Skeletal muscle tissue (tissue), 4 donors: ENCODE data around the gene RAMP2. TPM values are rescaled to one million over a fixed set of nuclear protein-coding genes. Genes with fewer than 3 reads are reported as not detected.
"Not testable (repeated sequence)": the region's sequence is repeated elsewhere in the genome, so short reads cannot be mapped to it uniquely, and the experiment has no call there.

ENCODE experiments used
- H3K27ac ChIP-seq: one replicate; pipeline ENCODE4 v1.7.0; 2013; ENCODE audit warnings: mild to moderate bottlenecking, low read depth, low read length, inconsistent platforms
- H3K27me3 ChIP-seq, 3 donors: one replicate each; pipeline ENCODE4 v1.7.0; 2013; ENCODE audit warnings: low read length in 3 of 3; ENCODE audit not compliant: control insufficient read depth in 3 of 3, insufficient read depth in 3 of 3
- H3K36me3 ChIP-seq, 3 donors: one replicate each; pipeline ENCODE4 v1.7.0; 2013; ENCODE audit warnings: low read length in 3 of 3; ENCODE audit not compliant: control insufficient read depth in 3 of 3, insufficient read depth in 3 of 3
- H3K4me1 ChIP-seq, 3 donors: one replicate each; pipeline ENCODE4 v1.7.0; 2013; ENCODE audit warnings: low read length in 3 of 3, mild to moderate bottlenecking in 3 of 3; ENCODE audit not compliant: control insufficient read depth in 3 of 3, insufficient read depth in 3 of 3
- H3K4me3 ChIP-seq, 3 donors: one replicate each; pipeline ENCODE4 v1.7.0; 2013; ENCODE audit warnings: low read length in 3 of 3
- H3K9ac ChIP-seq, 3 donors: one replicate each; pipeline ENCODE4 v1.7.0; 2013; ENCODE audit warnings: low read length in 3 of 3, mild to moderate bottlenecking in 3 of 3, moderate library complexity in 2 of 3, low read depth in 1 of 3
- H3K9me3 ChIP-seq, 3 donors: one replicate each; pipeline ENCODE4 v1.7.0; 2013; ENCODE audit warnings: low read length in 3 of 3; ENCODE audit not compliant: control insufficient read depth in 3 of 3
- total RNA-seq: library from RNA; depleted of rRNA; stranded (reverse); fragments of >200 nt; gene quantifications from one replicate; pipeline ENCODE4 v1.2.3, GENCODE V29; 2014
- donor health status: Osteomylitis.

The RAMP2 gene
- total RNA-seq, result 16.2 TPM

- Histone ChIP-seq H3K27ac (peak within 1 kb of the TSS; percentile 52), H3K27me3 (peaks cover 9 to 29% (median 28%) of the 10 kb centered on the region in 3 donors), H3K36me3 (no peaks in the 10 kb centered on the region), H3K9ac (peak within 1 kb of the TSS; percentile 50 to 74 (median 66)), H3K4me1 (peaks cover 6 to 12% (median 7%) of the 10 kb centered on the region in 3 donors), H3K9me3 (no peaks in the 10 kb centered on the region), H3K4me3 (peak within 1 kb of the TSS; percentile 46 to 63 (median 61))
These were observed at the start of gene RAMP2 for GRCh38 chr17:42760652-42761581. Gene RAMP2, plus strand, starts transcription at chr17:42761227. Its CDS starts 35 bp downstream, at chr17:42761262.

- H3K9me3 ChIP-seq, result no peaks in the 10 kb centered on the region
- H3K27ac ChIP-seq, result no peak overlapping the region
- H3K27me3 ChIP-seq, result no peaks in the 10 kb centered on the region
- H3K4me1 ChIP-seq, result no peaks in the 10 kb centered on the region
- no peak overlapping the region for H3K4me3 ChIP-seq
- no peak overlapping the region for H3K9ac ChIP-seq
- H3K36me3 ChIP-seq, result peaks cover 50 to 82% (median 65%) of the 10 kb centered on the region in 3 donors
These were observed 39.9 kb upstream of the RAMP2 start for GRCh38 chr17:42720996-42721583.

GRCh38 chr17:42723636-42724035, 37.4 kb upstream of the RAMP2 start:
- H3K4me1 ChIP-seq, result no peaks in the 10 kb centered on the region
- no peak overlapping the region for H3K4me3 ChIP-seq
- peaks cover 41 to 67% (median 50%) of the 10 kb centered on the region in 3 donors for H3K36me3 ChIP-seq
- no peak overlapping the region for H3K9ac ChIP-seq
- H3K27ac ChIP-seq, result no peak overlapping the region
- no peaks in the 10 kb centered on the region for H3K27me3 ChIP-seq
- H3K9me3 ChIP-seq, result no peaks in the 10 kb centered on the region

DNA sequence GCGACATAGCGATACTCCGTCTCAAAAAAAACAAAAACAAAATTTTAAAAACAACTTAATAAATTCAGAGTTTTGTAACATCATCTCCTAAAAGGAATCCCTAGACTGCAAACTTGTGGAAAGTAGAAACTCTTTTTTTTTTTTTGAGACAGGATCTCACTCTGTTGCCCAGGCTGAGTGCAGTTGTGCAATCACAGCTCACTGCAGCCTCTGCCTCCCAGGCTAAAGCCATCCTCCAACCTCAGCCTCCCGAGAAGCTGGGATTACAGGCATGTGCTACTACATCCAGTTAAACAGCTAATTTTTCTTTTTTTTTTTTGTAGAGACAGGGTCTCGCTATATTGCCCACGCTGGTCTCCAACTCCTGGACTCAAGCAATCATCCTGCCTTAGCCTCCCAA, 35.9 kb upstream of the RAMP2 start:
- peaks cover 38 to 62% (median 41%) of the 10 kb centered on the region in 3 donors for H3K36me3 ChIP-seq
- H3K9ac ChIP-seq, result no peak overlapping the region
- H3K4me3 ChIP-seq, result no peak overlapping the region
- no peaks in the 10 kb centered on the region for H3K27me3 ChIP-seq
- H3K27ac ChIP-seq, result no peak overlapping the region
- no peaks in the 10 kb centered on the region for H3K9me3 ChIP-seq
- no peaks in the 10 kb centered on the region for H3K4me1 ChIP-seq

DNA sequence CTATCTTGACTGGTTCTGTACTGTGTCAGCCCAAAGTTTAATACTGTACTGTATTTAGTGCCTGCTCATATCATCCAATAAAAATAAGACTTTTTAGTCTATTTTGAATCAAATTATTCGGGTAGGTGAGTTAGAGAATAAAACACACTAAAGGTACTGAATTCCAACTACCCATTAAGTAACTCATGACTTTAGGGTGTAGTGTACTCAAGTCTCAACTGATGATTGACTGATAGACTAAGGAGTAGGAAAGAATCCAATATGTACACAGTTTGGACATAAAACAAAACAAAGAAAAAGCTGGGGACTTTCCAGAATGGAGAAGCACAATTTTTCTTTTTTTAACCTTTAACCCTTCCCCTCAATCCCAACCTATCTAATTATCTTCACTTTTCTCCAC, 20.3 kb upstream of the RAMP2 start:
- H3K4me1 ChIP-seq, result peaks cover 19 to 22% (median 21%) of the 10 kb centered on the region in 3 donors
- no peaks in the 10 kb centered on the region for H3K9me3 ChIP-seq
- no peak overlapping the region for H3K9ac ChIP-seq
- no peaks in the 10 kb centered on the region for H3K27me3 ChIP-seq
- H3K4me3 ChIP-seq, result no peak overlapping the region
- H3K27ac ChIP-seq, result no peak overlapping the region
- H3K36me3 ChIP-seq, result no peaks in the 10 kb centered on the region

GRCh38 chr17:42742916-42743315, 18.1 kb upstream of the RAMP2 start:
- H3K36me3 ChIP-seq, H3K9me3 ChIP-seq, H3K27me3 ChIP-seq, H3K4me3 ChIP-seq, H3K27ac ChIP-seq: not testable (repeated sequence)
- Histone ChIP-seq H3K9ac (peak overlapping the region in 1 of 3 donors; percentile 16), H3K4me1 (peaks cover 16 to 22% (median 18%) of the 10 kb centered on the region in 3 donors)

DNA sequence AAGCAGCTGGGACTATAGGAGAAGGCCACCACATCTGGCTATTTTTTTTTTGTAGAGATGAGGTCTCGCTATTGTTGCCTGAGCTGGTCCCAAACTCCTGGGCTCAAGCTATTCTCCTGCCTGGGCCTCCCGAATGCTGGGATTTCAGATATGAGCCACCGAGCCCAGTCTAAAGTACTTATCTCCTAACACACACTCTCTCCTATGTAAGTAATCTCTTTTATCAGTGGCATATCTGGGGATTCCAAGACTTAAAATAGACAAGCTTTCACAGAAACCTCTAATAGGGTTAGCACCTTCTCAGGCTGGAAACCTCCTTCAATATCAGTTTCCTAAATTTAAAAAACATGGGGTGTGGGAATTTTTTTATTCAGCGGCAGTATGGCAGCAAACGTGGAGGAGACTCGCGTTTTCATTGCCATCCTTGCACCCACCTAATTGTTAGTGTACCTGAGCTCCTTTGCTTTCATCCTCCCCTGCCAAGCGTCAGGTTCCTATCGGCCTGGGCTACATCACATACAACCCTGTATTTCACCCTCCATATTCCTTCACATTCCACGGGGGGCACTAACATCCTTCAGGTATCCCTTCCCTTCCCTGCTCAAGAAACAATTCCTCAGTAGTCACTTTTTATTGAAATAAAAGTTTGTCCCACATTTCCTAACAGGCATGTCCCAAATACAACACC, 17.3 kb upstream of the RAMP2 start:
- no peaks in the 10 kb centered on the region for H3K9me3 ChIP-seq
- H3K9ac ChIP-seq, result peak overlapping the region; percentile 79 to 91 (median 87)
- no peaks in the 10 kb centered on the region for H3K36me3 ChIP-seq
- no peaks in the 10 kb centered on the region for H3K27me3 ChIP-seq
- H3K27ac ChIP-seq, result peak overlapping the region; percentile 90
- H3K4me1 ChIP-seq, result peaks cover 16 to 22% (median 18%) of the 10 kb centered on the region in 3 donors
- peak overlapping the region; percentile 88 to 94 (median 91) for H3K4me3 ChIP-seq

GRCh38 chr17:42744283-42744805, 16.7 kb upstream of the RAMP2 start:
- H3K27me3 ChIP-seq, result no peaks in the 10 kb centered on the region
- H3K4me1 ChIP-seq, result peaks cover 20 to 26% (median 21%) of the 10 kb centered on the region in 3 donors
- H3K9ac ChIP-seq, result peak overlapping the region; percentile 79 to 91 (median 87)
- no peaks in the 10 kb centered on the region for H3K9me3 ChIP-seq
- H3K36me3 ChIP-seq, result no peaks in the 10 kb centered on the region
- H3K27ac ChIP-seq, result peak overlapping the region; percentile 90
- peak overlapping the region; percentile 88 to 94 (median 91) for H3K4me3 ChIP-seq

DNA sequence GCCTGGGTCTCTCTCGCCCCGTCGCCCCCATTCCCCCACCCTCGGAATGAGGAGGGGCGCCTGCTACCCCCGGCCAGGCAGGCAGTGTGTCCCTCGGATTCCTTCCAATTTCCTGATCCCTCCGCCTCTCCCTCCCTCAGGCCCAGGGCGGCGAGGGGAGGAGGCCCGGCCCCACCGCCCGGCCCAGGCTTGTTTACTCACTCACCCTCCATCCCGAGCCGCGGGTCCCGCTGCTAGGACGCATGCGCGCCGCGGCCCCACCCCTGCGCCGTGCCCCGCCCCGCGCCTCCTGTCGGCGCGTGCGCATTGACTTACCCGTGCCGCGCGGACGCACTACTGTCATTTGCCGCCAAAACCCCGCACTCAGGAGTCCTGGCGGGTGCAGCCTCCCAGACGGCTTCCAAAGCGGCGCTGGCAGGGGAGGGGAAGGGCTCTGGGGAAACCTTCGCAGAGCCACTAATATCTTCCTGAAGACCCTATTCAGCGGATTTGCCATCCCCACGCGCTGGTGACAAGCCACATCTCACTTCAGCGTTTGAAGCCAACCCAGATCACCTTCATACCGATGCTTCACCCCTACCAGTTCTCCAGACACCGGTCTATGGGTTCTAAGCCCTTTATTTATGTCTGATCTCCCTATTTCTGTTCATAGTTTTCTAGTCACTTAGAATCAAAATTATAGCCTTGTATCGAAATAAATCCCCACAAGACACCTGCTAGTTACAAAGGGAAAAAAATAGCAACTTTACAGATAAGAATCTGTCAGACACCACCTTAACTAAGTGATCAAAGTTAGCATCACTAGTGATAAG, 16.0 kb upstream of the RAMP2 start, which contains the start of gene EZH1:
Gene EZH1, minus strand, starts transcription at position 235 of the 812 bp plus-strand sequence. CDS start 16,099 bp downstream, outside the sequence.
- Histone ChIP-seq H3K4me3 (peak within 1 kb of the TSS; percentile 88 to 94 (median 91)), H3K9ac (peak within 1 kb of the TSS; percentile 79 to 91 (median 87)), H3K4me1 (peaks cover 26 to 28% (median 28%) of the 10 kb centered on the region in 3 donors), H3K27me3 (no peaks in the 10 kb centered on the region), H3K36me3 (no peaks in the 10 kb centered on the region), H3K27ac (peak within 1 kb of the TSS; percentile 90), H3K9me3 (no peaks in the 10 kb centered on the region)
